Measurements from ENCODE around the gene IL10RA.

- TF ChIP-seq SIN3A (IDR thresholded peaks at IDR 0.05; ENCODE audit: borderline replicate concordance, insufficient read depth, low read depth, low read length) (no peak), POLR2AphosphoS5 (IDR thresholded peaks at IDR 0.05; ENCODE audit: low read depth, low read length) (no peak), TCF7L2 (IDR thresholded peaks at IDR 0.05; ENCODE audit: low read depth, low read length) (no peak)
- TF ChIP-seq, protein P1, sequence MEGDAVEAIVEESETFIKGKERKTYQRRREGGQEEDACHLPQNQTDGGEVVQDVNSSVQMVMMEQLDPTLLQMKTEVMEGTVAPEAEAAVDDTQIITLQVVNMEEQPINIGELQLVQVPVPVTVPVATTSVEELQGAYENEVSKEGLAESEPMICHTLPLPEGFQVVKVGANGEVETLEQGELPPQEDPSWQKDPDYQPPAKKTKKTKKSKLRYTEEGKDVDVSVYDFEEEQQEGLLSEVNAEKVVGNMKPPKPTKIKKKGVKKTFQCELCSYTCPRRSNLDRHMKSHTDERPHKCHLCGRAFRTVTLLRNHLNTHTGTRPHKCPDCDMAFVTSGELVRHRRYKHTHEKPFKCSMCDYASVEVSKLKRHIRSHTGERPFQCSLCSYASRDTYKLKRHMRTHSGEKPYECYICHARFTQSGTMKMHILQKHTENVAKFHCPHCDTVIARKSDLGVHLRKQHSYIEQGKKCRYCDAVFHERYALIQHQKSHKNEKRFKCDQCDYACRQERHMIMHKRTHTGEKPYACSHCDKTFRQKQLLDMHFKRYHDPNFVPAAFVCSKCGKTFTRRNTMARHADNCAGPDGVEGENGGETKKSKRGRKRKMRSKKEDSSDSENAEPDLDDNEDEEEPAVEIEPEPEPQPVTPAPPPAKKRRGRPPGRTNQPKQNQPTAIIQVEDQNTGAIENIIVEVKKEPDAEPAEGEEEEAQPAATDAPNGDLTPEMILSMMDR (IDR thresholded peaks at IDR 0.05): no peak
- TF ChIP-seq, protein P2, sequence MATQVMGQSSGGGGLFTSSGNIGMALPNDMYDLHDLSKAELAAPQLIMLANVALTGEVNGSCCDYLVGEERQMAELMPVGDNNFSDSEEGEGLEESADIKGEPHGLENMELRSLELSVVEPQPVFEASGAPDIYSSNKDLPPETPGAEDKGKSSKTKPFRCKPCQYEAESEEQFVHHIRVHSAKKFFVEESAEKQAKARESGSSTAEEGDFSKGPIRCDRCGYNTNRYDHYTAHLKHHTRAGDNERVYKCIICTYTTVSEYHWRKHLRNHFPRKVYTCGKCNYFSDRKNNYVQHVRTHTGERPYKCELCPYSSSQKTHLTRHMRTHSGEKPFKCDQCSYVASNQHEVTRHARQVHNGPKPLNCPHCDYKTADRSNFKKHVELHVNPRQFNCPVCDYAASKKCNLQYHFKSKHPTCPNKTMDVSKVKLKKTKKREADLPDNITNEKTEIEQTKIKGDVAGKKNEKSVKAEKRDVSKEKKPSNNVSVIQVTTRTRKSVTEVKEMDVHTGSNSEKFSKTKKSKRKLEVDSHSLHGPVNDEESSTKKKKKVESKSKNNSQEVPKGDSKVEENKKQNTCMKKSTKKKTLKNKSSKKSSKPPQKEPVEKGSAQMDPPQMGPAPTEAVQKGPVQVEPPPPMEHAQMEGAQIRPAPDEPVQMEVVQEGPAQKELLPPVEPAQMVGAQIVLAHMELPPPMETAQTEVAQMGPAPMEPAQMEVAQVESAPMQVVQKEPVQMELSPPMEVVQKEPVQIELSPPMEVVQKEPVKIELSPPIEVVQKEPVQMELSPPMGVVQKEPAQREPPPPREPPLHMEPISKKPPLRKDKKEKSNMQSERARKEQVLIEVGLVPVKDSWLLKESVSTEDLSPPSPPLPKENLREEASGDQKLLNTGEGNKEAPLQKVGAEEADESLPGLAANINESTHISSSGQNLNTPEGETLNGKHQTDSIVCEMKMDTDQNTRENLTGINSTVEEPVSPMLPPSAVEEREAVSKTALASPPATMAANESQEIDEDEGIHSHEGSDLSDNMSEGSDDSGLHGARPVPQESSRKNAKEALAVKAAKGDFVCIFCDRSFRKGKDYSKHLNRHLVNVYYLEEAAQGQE (IDR thresholded peaks at IDR 0.05; ENCODE audit: insufficient read depth in 1 of 2, low read depth in 2 of 2, low read length in 1 of 2): no peak
These were observed 16.8 kb upstream of the IL10RA start for GRCh38 chr11:117969160-117969991.

All from Panc1 (cell line).